ENCODE data around the gene LMBRD2.

DNA sequence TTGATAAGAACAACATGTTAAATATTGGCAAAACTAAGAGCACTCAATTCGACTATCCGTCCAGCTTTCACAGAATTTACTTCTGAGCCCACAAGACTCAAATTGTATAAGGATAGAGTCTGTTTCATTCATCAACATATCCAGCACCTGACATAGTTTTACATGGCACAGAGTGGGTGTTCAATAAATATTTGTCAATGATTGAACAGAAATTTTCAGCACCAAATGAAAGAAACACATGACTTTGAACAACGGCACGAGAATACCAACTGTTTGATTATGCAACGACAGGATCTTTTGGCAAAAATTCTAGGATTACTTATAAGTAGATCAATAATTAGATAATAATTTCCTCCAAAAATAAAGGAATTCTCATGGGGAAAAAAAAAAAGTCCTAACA is 42.1 kb upstream of the LMBRD2 start:
- TF ChIP-seq POLR2A (IDR thresholded peaks at IDR 0.05) (no peak), POLR2AphosphoS5 (IDR thresholded peaks at IDR 0.05) (no peak)
- TF ChIP-seq, protein P1, sequence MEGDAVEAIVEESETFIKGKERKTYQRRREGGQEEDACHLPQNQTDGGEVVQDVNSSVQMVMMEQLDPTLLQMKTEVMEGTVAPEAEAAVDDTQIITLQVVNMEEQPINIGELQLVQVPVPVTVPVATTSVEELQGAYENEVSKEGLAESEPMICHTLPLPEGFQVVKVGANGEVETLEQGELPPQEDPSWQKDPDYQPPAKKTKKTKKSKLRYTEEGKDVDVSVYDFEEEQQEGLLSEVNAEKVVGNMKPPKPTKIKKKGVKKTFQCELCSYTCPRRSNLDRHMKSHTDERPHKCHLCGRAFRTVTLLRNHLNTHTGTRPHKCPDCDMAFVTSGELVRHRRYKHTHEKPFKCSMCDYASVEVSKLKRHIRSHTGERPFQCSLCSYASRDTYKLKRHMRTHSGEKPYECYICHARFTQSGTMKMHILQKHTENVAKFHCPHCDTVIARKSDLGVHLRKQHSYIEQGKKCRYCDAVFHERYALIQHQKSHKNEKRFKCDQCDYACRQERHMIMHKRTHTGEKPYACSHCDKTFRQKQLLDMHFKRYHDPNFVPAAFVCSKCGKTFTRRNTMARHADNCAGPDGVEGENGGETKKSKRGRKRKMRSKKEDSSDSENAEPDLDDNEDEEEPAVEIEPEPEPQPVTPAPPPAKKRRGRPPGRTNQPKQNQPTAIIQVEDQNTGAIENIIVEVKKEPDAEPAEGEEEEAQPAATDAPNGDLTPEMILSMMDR (IDR thresholded peaks at IDR 0.05), result no peak

All from gastroesophageal sphincter (tissue), 3 donors.